Mesenchymal stem cell (in vitro differentiated cells and primary cell): ENCODE data around the gene USP40.
"Not testable (repeated sequence)": the region's sequence is repeated elsewhere in the genome, so short reads cannot be mapped to it uniquely, and the experiment has no call there.

Source experiments
- DNase-seq: peaks from one replicate; pipeline ENCODE4 v3.0.0-alpha.2; 2013
- H2AFZ ChIP-seq: one replicate; pipeline ENCODE4 v1.6.1; 2013; ENCODE audit warnings: low read depth, mild to moderate bottlenecking, control low read depth, inconsistent platforms, low read length, moderate library complexity
- H2AK5ac ChIP-seq: 2 replicates; pipeline ENCODE4 v1.6.1; 2013; ENCODE audit warnings: low read length, moderate library complexity, mild to moderate bottlenecking, inconsistent platforms; ENCODE audit not compliant: severe bottlenecking
- H2BK120ac ChIP-seq: one replicate; pipeline ENCODE4 v1.6.1; 2013; ENCODE audit warnings: low read depth, mild to moderate bottlenecking, inconsistent platforms, low read length, moderate library complexity
- H2BK12ac ChIP-seq, 2 experiments: one replicate each; pipeline ENCODE4 v1.6.1; 2013; ENCODE audit warnings: inconsistent platforms in 2 of 2, low read length in 2 of 2, mild to moderate bottlenecking in 2 of 2, moderate library complexity in 2 of 2, control low read depth in 1 of 2
- H2BK15ac ChIP-seq: one replicate; pipeline ENCODE4 v1.6.1; 2013; ENCODE audit warnings: mild to moderate bottlenecking, low read depth, inconsistent platforms; ENCODE audit not compliant: poor library complexity, severe bottlenecking
- H2BK5ac ChIP-seq: 2 replicates; pipeline ENCODE4 v1.6.1; 2013; ENCODE audit warnings: low read depth, mild to moderate bottlenecking, low read length, control low read depth, inconsistent platforms; ENCODE audit not compliant: poor library complexity, severe bottlenecking
- H3K14ac ChIP-seq, 2 experiments: one replicate each; pipeline ENCODE4 v1.6.1; 2013; ENCODE audit warnings: inconsistent platforms in 2 of 2, low read length in 2 of 2, control low read depth in 1 of 2, mild to moderate bottlenecking in 1 of 2, moderate library complexity in 1 of 2
- H3K18ac ChIP-seq, 2 experiments: one replicate each; pipeline ENCODE4 v1.6.1; 2013; ENCODE audit warnings: inconsistent platforms in 2 of 2, low read length in 2 of 2, control low read depth in 1 of 2, low read depth in 1 of 2, mild to moderate bottlenecking in 1 of 2
- H3K23ac ChIP-seq, 2 experiments: one replicate each; pipeline ENCODE4 v1.6.1; 2013; ENCODE audit warnings: inconsistent platforms in 2 of 2, low read length in 2 of 2, mild to moderate bottlenecking in 2 of 2, moderate library complexity in 2 of 2, control low read depth in 1 of 2
- H3K27ac ChIP-seq: 2 replicates; pipeline ENCODE4 v1.5.1; 2013; ENCODE audit warnings: mild to moderate bottlenecking, moderate library complexity, low read length, control low read depth, inconsistent platforms; ENCODE audit not compliant: poor library complexity, severe bottlenecking
- H3K27me3 ChIP-seq, 2 experiments: 2 replicates each; pipeline versions ENCODE4 v1.6.1 to v1.7.0; 2013; ENCODE audit warnings: low read length in 2 of 2, mild to moderate bottlenecking in 2 of 2, moderate library complexity in 2 of 2, control low read depth in 1 of 2, inconsistent platforms in 1 of 2; ENCODE audit not compliant: control insufficient read depth in 1 of 2, insufficient read depth in 1 of 2
- H3K36me3 ChIP-seq, 2 experiments: 2 replicates each; pipeline versions ENCODE4 v1.6.1 to v1.7.0; 2013; ENCODE audit warnings: low read length in 2 of 2, control low read depth in 1 of 2, inconsistent platforms in 1 of 2, low read depth in 1 of 2, mild to moderate bottlenecking in 1 of 2; ENCODE audit not compliant: insufficient read depth in 2 of 2, control insufficient read depth in 1 of 2
- H3K4ac ChIP-seq, 2 experiments: one replicate each; pipeline ENCODE4 v1.6.1; 2013; ENCODE audit warnings: inconsistent platforms in 2 of 2, low read length in 2 of 2, mild to moderate bottlenecking in 2 of 2, moderate library complexity in 2 of 2, control low read depth in 1 of 2, low read depth in 1 of 2
- H3K4me1 ChIP-seq: 2 replicates; pipeline ENCODE4 v1.6.1; 2013; ENCODE audit warnings: low read depth, low read length, control low read depth; ENCODE audit not compliant: control insufficient read depth, insufficient read depth
- H3K4me2 ChIP-seq: 2 replicates; pipeline ENCODE4 v1.6.1; 2013; ENCODE audit warnings: low read length, mild to moderate bottlenecking, inconsistent platforms; ENCODE audit not compliant: poor library complexity, severe bottlenecking
- H3K4me3 ChIP-seq, 2 experiments: 2 replicates each; pipeline versions ENCODE4 v1.5.1 to v1.7.0; 2013; ENCODE audit warnings: low read length in 2 of 2, mild to moderate bottlenecking in 2 of 2, control low read depth in 1 of 2, low read depth in 1 of 2; ENCODE audit not compliant: insufficient read depth in 1 of 2
- H3K79me1 ChIP-seq: replicated peaks from 2 replicates; pipeline ENCODE4 v1.6.1; 2013; ENCODE audit warnings: mild to moderate bottlenecking, control low read depth, low read length, inconsistent platforms; ENCODE audit not compliant: poor library complexity, severe bottlenecking
- H3K9ac ChIP-seq: 2 replicates; pipeline ENCODE4 v1.7.0; 2013; ENCODE audit warnings: mild to moderate bottlenecking, low read length, moderate library complexity
- H3K9me3 ChIP-seq: 2 replicates; pipeline ENCODE4 v1.7.0; 2013; ENCODE audit warnings: mild to moderate bottlenecking, low read length; ENCODE audit not compliant: control insufficient read depth
- H4K8ac ChIP-seq: one replicate; pipeline ENCODE4 v1.6.1; 2013; ENCODE audit warnings: inconsistent platforms, mild to moderate bottlenecking, low read length, moderate library complexity
- H4K91ac ChIP-seq: one replicate; pipeline ENCODE4 v1.6.1; 2013; ENCODE audit warnings: mild to moderate bottlenecking, low read length, inconsistent platforms
- WGBS: methylation state at CpG from one replicate; pipeline ENCODE4 v1.1.7; 2013; ENCODE audit warnings: mixed read lengths; 5-methylcytosine and 5-hydroxymethylcytosine counted together

Gene USP40

DNA sequence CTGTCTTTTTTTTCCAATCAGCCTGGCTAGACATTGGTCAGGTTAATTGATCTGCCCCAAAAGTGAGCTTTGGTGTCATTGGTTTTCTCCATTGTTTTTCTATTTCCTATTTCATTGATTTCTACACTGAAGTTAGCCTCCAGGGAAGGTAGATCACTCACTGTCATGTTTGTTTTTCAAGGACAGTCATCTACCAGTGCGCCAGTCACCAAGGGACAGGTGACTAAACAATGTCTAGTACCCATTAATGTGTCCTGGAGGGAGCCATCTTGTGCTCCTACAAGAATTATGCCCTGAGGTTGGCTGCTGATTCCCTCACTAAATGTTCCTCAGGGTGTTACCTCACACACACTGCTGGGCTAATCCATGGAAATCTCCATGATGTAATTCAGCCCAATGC lies 17.6 kb upstream of the USP40 start:
- Histone ChIP-seq H3K4me2 (no peak overlapping the region), H2BK12ac (no peak overlapping the region), H2BK5ac (no peak overlapping the region), H3K79me1 (no peaks in the 10 kb centered on the region), H3K36me3 (no peaks in the 10 kb centered on the region), H4K8ac (no peak overlapping the region), H2AK5ac (no peak overlapping the region), H4K91ac (no peak overlapping the region), H3K4me1 (no peaks in the 10 kb centered on the region), H3K27ac (no peak overlapping the region), H3K9me3 (no peaks in the 10 kb centered on the region), H3K27me3 (peaks cover 0 to 3% of the 10 kb centered on the region in 2 experiments), H2AFZ (no peak overlapping the region), H3K9ac (no peak overlapping the region), H3K4me3 (no peak overlapping the region), H3K4ac (no peak overlapping the region), H3K14ac (no peak overlapping the region), H3K23ac (no peak overlapping the region), H2BK120ac (no peak overlapping the region), H2BK15ac (no peak overlapping the region), H3K18ac (no peak overlapping the region)
- no peak for DNase-seq
- WGBS: 96% methylated on average over 1 of the region's 1 CpG

DNA sequence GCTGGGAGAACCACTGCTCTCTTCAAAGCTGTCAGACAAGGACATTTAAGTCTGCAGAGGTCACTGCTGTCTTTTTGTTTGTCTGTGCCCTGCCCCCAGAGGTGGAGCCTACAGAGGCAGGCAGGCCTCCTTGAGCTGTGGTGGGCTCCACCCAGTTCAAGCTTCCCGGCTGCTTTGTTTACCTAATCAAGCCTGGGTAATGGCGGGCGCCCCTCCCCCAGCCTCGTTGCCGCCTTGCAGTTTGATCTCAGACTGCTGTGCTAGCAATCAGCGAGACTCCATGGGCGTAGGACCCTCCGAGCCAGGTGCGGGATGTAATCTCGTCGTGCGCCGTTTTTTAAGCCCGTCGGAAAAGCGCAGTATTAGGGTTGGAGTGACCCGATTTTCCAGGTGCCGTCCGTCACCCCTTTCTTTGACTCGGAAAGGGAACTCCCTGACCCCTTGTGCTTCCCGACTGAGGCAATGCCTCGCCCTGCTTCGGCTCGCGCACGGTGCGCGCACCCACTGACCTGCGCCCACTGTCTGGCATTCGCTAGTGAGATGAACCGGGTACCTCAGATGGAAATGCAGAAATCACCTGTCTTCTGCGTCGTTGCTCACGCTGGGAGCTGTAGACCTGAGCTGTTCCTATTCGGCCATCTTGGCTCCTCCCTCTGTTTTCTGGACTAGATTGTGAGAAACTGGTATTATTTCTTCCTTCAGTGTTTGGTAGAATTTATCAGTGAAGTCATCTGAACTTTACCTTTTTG lies 16.8 kb upstream of the USP40 start:
- H3K14ac ChIP-seq, H3K27ac ChIP-seq, H3K4me3 ChIP-seq, H2AK5ac ChIP-seq, H3K36me3 ChIP-seq, H3K9me3 ChIP-seq, H3K18ac ChIP-seq, H2BK120ac ChIP-seq, H3K4me2 ChIP-seq, H2BK5ac ChIP-seq, H3K79me1 ChIP-seq, H3K27me3 ChIP-seq, H3K4ac ChIP-seq, DNase-seq, H2BK15ac ChIP-seq, H4K91ac ChIP-seq, H2BK12ac ChIP-seq, H4K8ac ChIP-seq, H3K9ac ChIP-seq, H3K4me1 ChIP-seq, H3K23ac ChIP-seq, H2AFZ ChIP-seq: not testable (repeated sequence)
- 89% methylated on average over 35 of the region's 35 CpGs for WGBS

DNA sequence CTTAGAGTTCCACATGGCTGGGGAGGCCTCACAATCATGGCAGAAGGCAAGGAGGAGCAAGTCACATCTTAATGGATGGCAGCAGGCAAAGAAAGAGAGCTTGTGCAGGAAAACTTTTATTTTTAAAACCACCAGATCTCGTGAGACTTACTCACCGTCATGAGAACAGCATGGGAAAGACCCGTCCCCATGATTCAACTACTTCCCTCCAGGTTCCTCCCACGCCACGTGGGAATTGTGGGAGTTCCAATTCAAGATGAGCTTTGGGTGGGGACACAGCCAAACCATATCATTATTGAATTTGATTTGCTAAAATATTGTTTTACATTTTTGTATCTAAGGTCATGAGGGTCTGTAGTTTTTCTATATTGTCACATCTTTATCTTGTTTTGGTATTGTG lies 10.8 kb upstream of the USP40 start:
- H2BK120ac ChIP-seq, DNase-seq, H4K91ac ChIP-seq, H2BK12ac ChIP-seq, H3K36me3 ChIP-seq, H3K9ac ChIP-seq, H4K8ac ChIP-seq, H3K4me3 ChIP-seq, H3K27me3 ChIP-seq, H3K79me1 ChIP-seq, H3K4me1 ChIP-seq, H3K23ac ChIP-seq, H3K14ac ChIP-seq, H2BK15ac ChIP-seq, H3K18ac ChIP-seq, H3K4ac ChIP-seq, H2AFZ ChIP-seq, H2BK5ac ChIP-seq, H3K27ac ChIP-seq, H3K9me3 ChIP-seq, H3K4me2 ChIP-seq, H2AK5ac ChIP-seq: not testable (repeated sequence)
- WGBS: 33% methylated on average over 1 of the region's 5 CpGs

DNA sequence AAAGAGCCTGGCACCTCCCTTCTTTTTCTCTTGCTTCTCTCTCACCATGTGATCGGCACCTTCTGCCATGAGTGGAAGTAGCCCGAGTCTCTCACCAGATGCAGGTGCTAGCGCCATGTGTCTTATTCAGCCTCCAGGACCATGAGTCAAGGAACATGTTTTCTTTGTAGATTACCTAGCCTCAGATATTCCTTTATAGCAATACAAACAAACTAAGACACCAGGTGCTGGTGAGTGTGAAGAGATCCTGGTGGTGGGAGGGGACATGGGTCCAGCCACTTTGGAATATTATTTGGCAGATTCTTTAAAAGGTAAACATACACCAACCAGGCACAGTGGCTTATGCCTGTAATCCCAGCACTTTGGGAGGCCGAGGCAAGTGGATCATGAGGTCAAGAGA lies 5.9 kb upstream of the USP40 start:
- DNase-seq: no peak
- no peak overlapping the region for H3K4me3 ChIP-seq
- no peak overlapping the region for H3K4me2 ChIP-seq
- H2BK12ac ChIP-seq: no peak overlapping the region
- H3K18ac ChIP-seq: no peak overlapping the region
- no peaks in the 10 kb centered on the region for H3K4me1 ChIP-seq
- no peak overlapping the region for H2BK120ac ChIP-seq
- no peak overlapping the region for H3K4ac ChIP-seq
- H2BK5ac ChIP-seq: no peak overlapping the region
- H4K8ac ChIP-seq: no peak overlapping the region
- H3K27me3 ChIP-seq: peaks cover 5 to 6% of the 10 kb centered on the region in 2 experiments
- H3K9me3 ChIP-seq: no peaks in the 10 kb centered on the region
- no peak overlapping the region for H2BK15ac ChIP-seq
- no peaks in the 10 kb centered on the region for H3K79me1 ChIP-seq
- no peak overlapping the region for H2AFZ ChIP-seq
- 94% methylated on average over 4 of the region's 4 CpGs for WGBS
- no peak overlapping the region for H3K23ac ChIP-seq
- no peak overlapping the region for H4K91ac ChIP-seq
- H3K9ac ChIP-seq: no peak overlapping the region
- H3K14ac ChIP-seq: no peak overlapping the region
- H3K27ac ChIP-seq: no peak overlapping the region
- no peak overlapping the region for H2AK5ac ChIP-seq
- H3K36me3 ChIP-seq: no peaks in the 10 kb centered on the region
